PC-3 (cell line): ENCODE measurements around the gene IGSF21. TPM values are rescaled to one million over a fixed set of nuclear protein-coding genes. Genes with fewer than 3 reads are reported as not detected.

Source experiments
- ATAC-seq: fragments of 200-7000 bp; cut with Tn5 transposase; 2 replicates; pipeline ENCODE4 v1.9.1; 2020; ENCODE audit warnings: mild to moderate bottlenecking, moderate library complexity
- BruUV-seq: library from RNA; stranded (reverse); fragments of 400-500 nt; replicated peaks from 2 replicates; lab custom pipeline; 2021; lab: Mats Ljungman, UMichigan
- CTCF ChIA-PET: fragments of 300-600 bp; sonication (Branson Sonifier 250); formaldehyde crosslinking; loops from one replicate; lab custom pipeline; 2022; ENCODE audit warnings: antibody characterized with exemption; lab: Charles Lee
- POLR2A ChIA-PET: fragments of 300-600 bp; sonication (Branson Sonifier 250); formaldehyde crosslinking; loops from one replicate; lab custom pipeline; 2022; ENCODE audit warnings: antibody characterized with exemption; ENCODE audit not compliant: unreplicated experiment; lab: Charles Lee
- DNase-seq: peaks from one replicate; pipeline ENCODE4 v3.0.0-alpha.2; 2015
- H2AFZ ChIP-seq: fragments of 300-600 bp; sonication (generic); 2 replicates; pipeline ENCODE4 v1.6.0; 2016; ENCODE audit warnings: antibody characterized with exemption, low read length
- H3F3A ChIP-seq: fragments of 300-600 bp; sonication (generic); one replicate; pipeline ENCODE4 v1.6.0; 2017; ENCODE audit warnings: antibody characterized with exemption, low read length, control low read depth, mild to moderate bottlenecking; ENCODE audit not compliant: unreplicated experiment
- H3K27ac ChIP-seq: fragments of 300-600 bp; sonication (generic); 2 replicates; pipeline ENCODE4 v1.5.1; 2016; ENCODE audit warnings: mild to moderate bottlenecking, low read length
- H3K27me3 ChIP-seq: fragments of 300-600 bp; sonication (generic); 2 replicates; pipeline ENCODE4 v1.6.1; 2016; ENCODE audit warnings: low read length, mixed read lengths
- H3K36me3 ChIP-seq: fragments of 300-600 bp; sonication (generic); 2 replicates; pipeline ENCODE4 v1.6.1; 2016; ENCODE audit warnings: low read depth, mixed run types, low read length, mixed read lengths
- H3K4me1 ChIP-seq: fragments of 300-600 bp; sonication (generic); 2 replicates; pipeline ENCODE4 v1.5.1; 2016; ENCODE audit warnings: low read length; ENCODE audit not compliant: insufficient read depth
- H3K4me2 ChIP-seq: fragments of 300-600 bp; sonication (generic); 2 replicates; pipeline ENCODE4 v1.6.0; 2016; ENCODE audit warnings: low read length
- H3K4me3 ChIP-seq: fragments of 300-600 bp; sonication (generic); 2 replicates; pipeline ENCODE4 v1.5.1; 2016; ENCODE audit warnings: mild to moderate bottlenecking, low read length, mixed read lengths
- H3K79me2 ChIP-seq: fragments of 300-600 bp; sonication (generic); 2 replicates; pipeline ENCODE4 v1.6.1; 2017; ENCODE audit warnings: low read length, mixed read lengths
- H3K9ac ChIP-seq: fragments of 300-600 bp; sonication (generic); 2 replicates; pipeline ENCODE4 v1.6.0; 2016; ENCODE audit warnings: mild to moderate bottlenecking, low read length
- H3K9me2 ChIP-seq: fragments of 300-600 bp; sonication (generic); replicated peaks from 2 replicates; pipeline ENCODE4 v1.6.1; 2016; ENCODE audit warnings: mixed run types, low read length, mixed read lengths
- H3K9me3 ChIP-seq: fragments of 300-600 bp; sonication (generic); 2 replicates; pipeline ENCODE4 v1.6.1; 2016; ENCODE audit warnings: low read length, mixed read lengths
- H4K20me1 ChIP-seq: fragments of 300-600 bp; sonication (generic); 2 replicates; pipeline ENCODE4 v1.6.1; 2016; ENCODE audit warnings: low read length, mixed read lengths
- CTCF ChIP-seq: fragments of 300-600 bp; sonication (generic); conservative IDR thresholded peaks from 2 replicates; pipeline ENCODE4 v1.5.1; 2017; ENCODE audit warnings: antibody characterized with exemption, low read depth, mild to moderate bottlenecking, low read length
- EZH2 ChIP-seq: fragments of 300-600 bp; sonication (generic); IDR thresholded peaks from one replicate; pipeline ENCODE4 v1.6.1; 2017; ENCODE audit warnings: antibody characterized with exemption, mild to moderate bottlenecking, low read length; ENCODE audit not compliant: unreplicated experiment
- EZH2phosphoT487 ChIP-seq: fragments of 300-600 bp; sonication (generic); IDR thresholded peaks from 2 replicates; pipeline ENCODE4 v1.6.1; 2018; ENCODE audit warnings: mild to moderate bottlenecking, antibody characterized with exemption, low read length, borderline replicate concordance
- intact Hi-C: fragments of 100-400 bp; cut with micrococcal nuclease; formaldehyde crosslinking; loops from 2 replicates; pipeline ENCODE4 v1.9.0; 2023
- total RNA-seq: library from RNA; depleted of rRNA; stranded (reverse); fragments of >200 nt; gene quantifications from 2 replicates; pipeline ENCODE4 v1.2.3, GENCODE V29; 2014

IGSF21 gene
- total RNA-seq, 1 experiment from 2014 or later: not detected

- H3K9me3 ChIP-seq: no peaks in the 10 kb centered on the region
- H3K27me3 ChIP-seq: peaks cover 55% of the 10 kb centered on the region
- CTCF ChIA-PET: no interaction called here
- ATAC-seq (no peak), DNase-seq (no peak)
- H3K9me2 ChIP-seq: no peaks in the 10 kb centered on the region
- BruUV-seq: no TSS peak
- POLR2A ChIA-PET: no interaction called here
- intact Hi-C loops: loop anchor here (1.0 kb wide), 1 partner anchor 18 kb away; no protein-coding TSS in a partner anchor
- no peak overlapping the region for H3K9ac ChIP-seq
- no peaks in the 10 kb centered on the region for H3K4me1 ChIP-seq
- H3K27ac ChIP-seq: no peak overlapping the region
- no peak overlapping the region for H3K4me3 ChIP-seq
- H3K36me3 ChIP-seq: no peaks in the 10 kb centered on the region
- H4K20me1 ChIP-seq: no peaks in the 10 kb centered on the region
- no peak overlapping the region for H2AFZ ChIP-seq
- H3F3A ChIP-seq: no peaks in the 10 kb centered on the region
- H3K79me2 ChIP-seq: no peaks in the 10 kb centered on the region
- H3K4me2 ChIP-seq: no peak overlapping the region
- TF ChIP-seq EZH2phosphoT487: no peak
- no peak for TF ChIP-seq CTCF
- TF ChIP-seq EZH2: no peak
Measured at GRCh38 chr1:18176619-18177018, 69.0 kb downstream of the IGSF21 start.

GRCh38 chr1:18178111-18178510 is 70.5 kb downstream of the IGSF21 start:
- no peak for TF ChIP-seq EZH2phosphoT487
- no peak for TF ChIP-seq EZH2
- TF ChIP-seq CTCF: no peak
- Histone ChIP-seq H3K27me3 (peaks cover 55% of the 10 kb centered on the region), H3K4me1 (no peaks in the 10 kb centered on the region), H3K9me3 (no peaks in the 10 kb centered on the region), H3F3A (no peaks in the 10 kb centered on the region), H2AFZ (no peak overlapping the region), H3K36me3 (no peaks in the 10 kb centered on the region), H4K20me1 (no peaks in the 10 kb centered on the region), H3K27ac (no peak overlapping the region), H3K9me2 (no peaks in the 10 kb centered on the region), H3K79me2 (no peaks in the 10 kb centered on the region), H3K4me2 (no peak overlapping the region), H3K9ac (no peak overlapping the region), H3K4me3 (no peak overlapping the region)
- CTCF ChIA-PET: no interaction called here
- ATAC-seq (no peak), DNase-seq (no peak)
- no TSS peak for BruUV-seq
- POLR2A ChIA-PET: no interaction called here
- intact Hi-C loops: no loop called here

- H3K27me3 ChIP-seq: peaks cover 54% of the 10 kb centered on the region
Measured at GRCh38 chr1:18179009-18179408, 71.4 kb downstream of the IGSF21 start.

More at GRCh38 chr1:18179009-18179408, 71.4 kb downstream of the IGSF21 start:
- no peaks in the 10 kb centered on the region for H3K4me1 ChIP-seq
- intact Hi-C loops: no loop called here
- H3K27ac ChIP-seq: no peak overlapping the region
- no peak overlapping the region for H2AFZ ChIP-seq
- no peaks in the 10 kb centered on the region for H3K9me3 ChIP-seq
- ChIA-PET CTCF (no interaction called here), POLR2A (no interaction called here)
- no peak for ATAC-seq
- H3K4me2 ChIP-seq: no peak overlapping the region
- H3F3A ChIP-seq: no peaks in the 10 kb centered on the region
- H4K20me1 ChIP-seq: no peaks in the 10 kb centered on the region
- no peak overlapping the region for H3K9ac ChIP-seq
- no peak overlapping the region for H3K4me3 ChIP-seq
- H3K79me2 ChIP-seq: no peaks in the 10 kb centered on the region
- no peak for TF ChIP-seq EZH2phosphoT487
- TF ChIP-seq EZH2: no peak
- no peak for TF ChIP-seq CTCF
- H3K36me3 ChIP-seq: no peaks in the 10 kb centered on the region
- H3K9me2 ChIP-seq: no peaks in the 10 kb centered on the region
- no peak for DNase-seq
- BruUV-seq: no TSS peak
